IPS-15b (cell line): ENCODE measurements around the gene MOCOS.

Source experiments
- H3K27me3 ChIP-seq: one replicate; pipeline ENCODE4 v1.6.1; 2013; ENCODE audit warnings: low read length; ENCODE audit not compliant: control insufficient read depth, insufficient read depth
- H3K36me3 ChIP-seq: one replicate; pipeline ENCODE4 v1.6.1; 2013; ENCODE audit warnings: low read length; ENCODE audit not compliant: control insufficient read depth, insufficient read depth
- H3K4me1 ChIP-seq: one replicate; pipeline ENCODE4 v1.6.1; 2013; ENCODE audit warnings: mild to moderate bottlenecking, low read length; ENCODE audit not compliant: control insufficient read depth, insufficient read depth
- H3K4me3 ChIP-seq: one replicate; pipeline ENCODE4 v1.5.1; 2013; ENCODE audit warnings: low read depth, low read length
- H3K9ac ChIP-seq: one replicate; pipeline ENCODE4 v1.6.1; 2013; ENCODE audit warnings: low read depth, mild to moderate bottlenecking, low read length
- H3K9me3 ChIP-seq: one replicate; pipeline ENCODE4 v1.6.1; 2013; ENCODE audit warnings: mild to moderate bottlenecking, low read length; ENCODE audit not compliant: control insufficient read depth, insufficient read depth

The MOCOS gene

GRCh38 chr18:36181898-36182506 lies 5.3 kb upstream of the MOCOS start:
- Histone ChIP-seq H3K27me3 (peaks cover 31% of the 10 kb centered on the region), H3K4me3 (no peak overlapping the region), H3K36me3 (no peaks in the 10 kb centered on the region), H3K9me3 (no peaks in the 10 kb centered on the region), H3K9ac (no peak overlapping the region), H3K4me1 (peaks cover 6% of the 10 kb centered on the region)

GRCh38 chr18:36183033-36183432 lies 4.3 kb upstream of the MOCOS start:
- Histone ChIP-seq H3K27me3 (peaks cover 38% of the 10 kb centered on the region), H3K9ac (no peak overlapping the region), H3K9me3 (no peaks in the 10 kb centered on the region), H3K4me1 (peaks cover 6% of the 10 kb centered on the region), H3K36me3 (no peaks in the 10 kb centered on the region), H3K4me3 (no peak overlapping the region)

GRCh38 chr18:36183987-36184386 lies 3.3 kb upstream of the MOCOS start:
- H3K36me3 ChIP-seq = no peaks in the 10 kb centered on the region
- H3K27me3 ChIP-seq = peaks cover 48% of the 10 kb centered on the region
- no peak overlapping the region for H3K9ac ChIP-seq
- peaks cover 6% of the 10 kb centered on the region for H3K4me1 ChIP-seq
- no peak overlapping the region for H3K4me3 ChIP-seq
- H3K9me3 ChIP-seq = no peaks in the 10 kb centered on the region

- Histone ChIP-seq H3K4me1 (peaks cover 6% of the 10 kb centered on the region), H3K27me3 (peaks cover 56% of the 10 kb centered on the region), H3K9me3 (no peaks in the 10 kb centered on the region), H3K4me3 (no peak overlapping the region), H3K9ac (no peak overlapping the region), H3K36me3 (no peaks in the 10 kb centered on the region)
These were observed 2.1 kb upstream of the MOCOS start for GRCh38 chr18:36185157-36185556.

GRCh38 chr18:36185901-36186460 lies 1.3 kb upstream of the MOCOS start:
- Histone ChIP-seq H3K9ac (no peak overlapping the region), H3K9me3 (no peaks in the 10 kb centered on the region), H3K4me1 (peaks cover 6% of the 10 kb centered on the region), H3K36me3 (no peaks in the 10 kb centered on the region), H3K27me3 (peaks cover 56% of the 10 kb centered on the region), H3K4me3 (peak overlapping the region; percentile 81)

- Histone ChIP-seq H3K4me3 (peak overlapping the region; percentile 81), H3K27me3 (peaks cover 56% of the 10 kb centered on the region), H3K4me1 (peaks cover 6% of the 10 kb centered on the region), H3K9me3 (no peaks in the 10 kb centered on the region), H3K36me3 (no peaks in the 10 kb centered on the region), H3K9ac (no peak overlapping the region)
These were observed 670 bp upstream of the MOCOS start for GRCh38 chr18:36186461-36187192.

GRCh38 chr18:36187826-36188721 lies 777 bp downstream of the MOCOS start:
- H3K4me3 ChIP-seq = peak overlapping the region; percentile 81
- peak overlapping the region; percentile 73 for H3K9ac ChIP-seq
- no peaks in the 10 kb centered on the region for H3K9me3 ChIP-seq
- no peaks in the 10 kb centered on the region for H3K36me3 ChIP-seq
- H3K27me3 ChIP-seq = peaks cover 56% of the 10 kb centered on the region
- peaks cover 6% of the 10 kb centered on the region for H3K4me1 ChIP-seq

- H3K4me3 ChIP-seq = no peak overlapping the region
- H3K27me3 ChIP-seq = peaks cover 55% of the 10 kb centered on the region
- H3K9me3 ChIP-seq = no peaks in the 10 kb centered on the region
- H3K36me3 ChIP-seq = no peaks in the 10 kb centered on the region
- H3K4me1 ChIP-seq = peaks cover 4% of the 10 kb centered on the region
- no peak overlapping the region for H3K9ac ChIP-seq
These were observed 1.6 kb downstream of the MOCOS start for GRCh38 chr18:36188916-36189315.

GRCh38 chr18:36189486-36189885 lies 2.2 kb downstream of the MOCOS start:
- Histone ChIP-seq H3K4me1 (peaks cover 4% of the 10 kb centered on the region), H3K27me3 (peaks cover 49% of the 10 kb centered on the region), H3K9ac (no peak overlapping the region), H3K4me3 (no peak overlapping the region), H3K36me3 (no peaks in the 10 kb centered on the region), H3K9me3 (no peaks in the 10 kb centered on the region)

- H3K27me3 ChIP-seq = peaks cover 31% of the 10 kb centered on the region
- H3K4me1 ChIP-seq = no peaks in the 10 kb centered on the region
- no peak overlapping the region for H3K4me3 ChIP-seq
- H3K9ac ChIP-seq = no peak overlapping the region
- no peaks in the 10 kb centered on the region for H3K36me3 ChIP-seq
- H3K9me3 ChIP-seq = no peaks in the 10 kb centered on the region
These were observed 4.0 kb downstream of the MOCOS start for GRCh38 chr18:36191286-36191685.

- Histone ChIP-seq H3K4me1 (no peaks in the 10 kb centered on the region), H3K9me3 (no peaks in the 10 kb centered on the region), H3K9ac (no peak overlapping the region), H3K36me3 (no peaks in the 10 kb centered on the region), H3K27me3 (peaks cover 27% of the 10 kb centered on the region), H3K4me3 (no peak overlapping the region)
These were observed 4.4 kb downstream of the MOCOS start for GRCh38 chr18:36191711-36192110.
